Activated CD8-positive, alpha-beta memory T cell treated with anti-CD3 and anti-CD28 coated beads for 48 hours (primary cell): ENCODE measurements around the gene ATP2A3.

Source experiments
- DNase-seq, 3 experiments: peaks; one replicate each; pipeline ENCODE4 v3.0.0-alpha.2; 2020; ENCODE audit warnings: low read depth in 2 of 3, low spot score in 2 of 3

Gene ATP2A3

GRCh38 chr17:3913531-3914311 lies 50.5 kb downstream of the ATP2A3 start:
- DNase-seq = peak; percentile 61 to 80 (median 80)

- DNase-seq = no peak
Observed at GRCh38 chr17:3912827-3913226, 51.4 kb downstream of the ATP2A3 start.

GRCh38 chr17:3911271-3912053 lies 52.8 kb downstream of the ATP2A3 start:
- DNase-seq = peak in 1 of 3 experiments; percentile 36

- DNase-seq = no peak
Observed at GRCh38 chr17:3910420-3911270, 53.6 kb downstream of the ATP2A3 start.

- no peak for DNase-seq
Observed at GRCh38 chr17:3909257-3909656, 55.0 kb downstream of the ATP2A3 start.

- no peak for DNase-seq
Observed at GRCh38 chr17:3907483-3908216, 56.6 kb downstream of the ATP2A3 start.

GRCh38 chr17:3906881-3907280 lies 57.4 kb downstream of the ATP2A3 start:
- no peak for DNase-seq

- DNase-seq = no peak
Observed at GRCh38 chr17:3905017-3905520, 59.2 kb downstream of the ATP2A3 start.

- DNase-seq = no peak
Observed at GRCh38 chr17:3904501-3904900, 59.7 kb downstream of the ATP2A3 start.

- no peak for DNase-seq
Observed at GRCh38 chr17:3903881-3904290, 60.4 kb downstream of the ATP2A3 start.

- DNase-seq = no peak
Observed at GRCh38 chr17:3903051-3903825, 61.0 kb downstream of the ATP2A3 start.

GRCh38 chr17:3900646-3901045 lies 63.6 kb downstream of the ATP2A3 start:
- no peak for DNase-seq

GRCh38 chr17:3897731-3898130 lies 66.5 kb downstream of the ATP2A3 start:
- no peak for DNase-seq

GRCh38 chr17:3896968-3897235 lies 67.3 kb downstream of the ATP2A3 start:
- no peak for DNase-seq

GRCh38 chr17:3896108-3896967 lies 67.9 kb downstream of the ATP2A3 start:
- DNase-seq = no peak

GRCh38 chr17:3895354-3895753 lies 68.9 kb downstream of the ATP2A3 start:
- no peak for DNase-seq

- DNase-seq = no peak
Observed at GRCh38 chr17:3894911-3895343, 69.3 kb downstream of the ATP2A3 start.

GRCh38 chr17:3894188-3894587 lies 70.0 kb downstream of the ATP2A3 start:
- no peak for DNase-seq

- no peak for DNase-seq
Observed at GRCh38 chr17:3893720-3894116, 70.5 kb downstream of the ATP2A3 start.
